GM19324 (cell line): ENCODE data around the gene SKIC2.
A peak's percentile ranks its signal among the peaks of the same experiment; 100 is the strongest.
"Not testable (repeated sequence)": the region's sequence is repeated elsewhere in the genome, so short reads cannot be mapped to it uniquely, and the experiment has no call there.

Source experiments
- ATAC-seq: cut with Tn5 transposase; IDR thresholded peaks from one replicate; pipeline ENCODE4 v1.9.1; 2021; ENCODE audit warnings: mild to moderate bottlenecking, moderate library complexity; ENCODE audit not compliant: unreplicated experiment, low FRiP score

The SKIC2 gene

GRCh38 chr6:31958741-31959739, at the start of gene SKIC2, which contains the start of gene NELFE:
SKIC2 (plus strand) TSS chr6:31959175; CDS start chr6:31959193, 18 bp downstream.
NELFE (minus strand) TSS chr6:31958971; CDS start chr6:31958446, 525 bp downstream.
- ATAC-seq, result peak; percentile 97

- not testable (repeated sequence) for ATAC-seq
Observed at GRCh38 chr6:31909298-31909697, 49.7 kb upstream of the SKIC2 start.

GRCh38 chr6:31911826-31912585, 47.0 kb upstream of the SKIC2 start:
- no peak for ATAC-seq

- ATAC-seq, result no peak
Observed at GRCh38 chr6:31915351-31915750, 43.6 kb upstream of the SKIC2 start.

- no peak for ATAC-seq
Observed at GRCh38 chr6:31915756-31916155, 43.2 kb upstream of the SKIC2 start.

- ATAC-seq, result no peak
Observed at GRCh38 chr6:31918069-31918720, 40.8 kb upstream of the SKIC2 start.

GRCh38 chr6:31919624-31920303, 39.2 kb upstream of the SKIC2 start:
- ATAC-seq, result no peak

- no peak for ATAC-seq
Observed at GRCh38 chr6:31920811-31921210, 38.2 kb upstream of the SKIC2 start.

- no peak for ATAC-seq
Observed at GRCh38 chr6:31922942-31923341, 36.0 kb upstream of the SKIC2 start.

- ATAC-seq, result no peak
Observed at GRCh38 chr6:31927242-31927862, 31.6 kb upstream of the SKIC2 start, which contains the start of gene C2. C2 (plus strand) TSS chr6:31927717; CDS start chr6:31927753, 36 bp downstream.

- no peak for ATAC-seq
Observed at GRCh38 chr6:31927863-31928671, 30.9 kb upstream of the SKIC2 start.

- no peak for ATAC-seq
Observed at GRCh38 chr6:31928672-31928939, 30.4 kb upstream of the SKIC2 start.

- no peak for ATAC-seq
Observed at GRCh38 chr6:31930962-31931361, 28.0 kb upstream of the SKIC2 start.

GRCh38 chr6:31932137-31932536, 26.8 kb upstream of the SKIC2 start:
- ATAC-seq, result not testable (repeated sequence)

- no peak for ATAC-seq
Observed at GRCh38 chr6:31933537-31933936, 25.4 kb upstream of the SKIC2 start.

- no peak for ATAC-seq
Observed at GRCh38 chr6:31935021-31935420, 24.0 kb upstream of the SKIC2 start.

GRCh38 chr6:31935823-31936222, 23.2 kb upstream of the SKIC2 start:
- no peak for ATAC-seq

- ATAC-seq, result no peak
Observed at GRCh38 chr6:31940256-31940664, 18.7 kb upstream of the SKIC2 start.

GRCh38 chr6:31943742-31944141, 15.2 kb upstream of the SKIC2 start:
- no peak for ATAC-seq
